Measurements from ENCODE around the gene IGF2BP3.

The IGF2BP3 gene

DNA sequence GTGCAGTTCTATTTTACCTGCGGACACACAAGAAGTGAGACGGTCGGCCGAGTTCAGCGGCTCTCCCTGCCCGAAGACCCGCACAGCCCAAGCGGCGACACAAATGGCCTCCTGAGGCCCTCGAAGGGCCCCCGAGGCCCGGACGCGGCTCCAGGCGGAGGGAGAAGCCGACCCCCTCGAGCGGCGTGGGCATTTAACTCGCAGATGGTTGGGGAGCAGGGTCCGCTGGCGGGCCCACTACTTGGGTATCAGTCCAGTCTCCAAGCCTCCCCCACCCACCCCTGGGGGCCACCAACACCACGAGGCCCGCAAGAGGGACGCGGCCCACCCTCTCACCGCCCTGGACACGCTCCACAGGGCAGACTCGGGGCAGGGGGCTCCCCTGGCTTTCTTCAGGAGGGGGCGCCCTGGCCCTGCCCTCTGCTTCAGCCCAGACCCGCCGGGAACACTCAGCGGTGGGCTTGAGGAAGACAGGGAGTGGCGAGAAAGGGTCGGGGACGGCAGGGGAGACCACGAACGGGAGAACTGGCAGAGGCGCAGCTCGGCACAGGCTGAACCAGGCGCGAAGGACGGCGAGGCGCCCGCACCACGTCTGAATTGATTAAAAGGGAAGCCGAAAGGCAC, 1.7 kb downstream of the IGF2BP3 start:
- no peak for ATAC-seq
- TF ChIP-seq TOX (CRISPR knock-in tag; IDR thresholded peaks at IDR 0.05; ENCODE audit: borderline replicate concordance): no peak
- TF ChIP-seq TCF4 (CRISPR knock-in tag; IDR thresholded peaks at IDR 0.05; ENCODE audit: borderline replicate concordance): no peak
- no peak for TF ChIP-seq ZNF8 (CRISPR knock-in tag; IDR thresholded peaks at IDR 0.05)
- TF ChIP-seq, protein P1, sequence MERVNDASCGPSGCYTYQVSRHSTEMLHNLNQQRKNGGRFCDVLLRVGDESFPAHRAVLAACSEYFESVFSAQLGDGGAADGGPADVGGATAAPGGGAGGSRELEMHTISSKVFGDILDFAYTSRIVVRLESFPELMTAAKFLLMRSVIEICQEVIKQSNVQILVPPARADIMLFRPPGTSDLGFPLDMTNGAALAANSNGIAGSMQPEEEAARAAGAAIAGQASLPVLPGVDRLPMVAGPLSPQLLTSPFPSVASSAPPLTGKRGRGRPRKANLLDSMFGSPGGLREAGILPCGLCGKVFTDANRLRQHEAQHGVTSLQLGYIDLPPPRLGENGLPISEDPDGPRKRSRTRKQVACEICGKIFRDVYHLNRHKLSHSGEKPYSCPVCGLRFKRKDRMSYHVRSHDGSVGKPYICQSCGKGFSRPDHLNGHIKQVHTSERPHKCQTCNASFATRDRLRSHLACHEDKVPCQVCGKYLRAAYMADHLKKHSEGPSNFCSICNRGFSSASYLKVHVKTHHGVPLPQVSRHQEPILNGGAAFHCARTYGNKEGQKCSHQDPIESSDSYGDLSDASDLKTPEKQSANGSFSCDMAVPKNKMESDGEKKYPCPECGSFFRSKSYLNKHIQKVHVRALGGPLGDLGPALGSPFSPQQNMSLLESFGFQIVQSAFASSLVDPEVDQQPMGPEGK (CRISPR knock-in tag; IDR thresholded peaks at IDR 0.05; ENCODE audit: borderline replicate concordance): no peak
- TF ChIP-seq ZNF70 (CRISPR knock-in tag; IDR thresholded peaks at IDR 0.05): no peak
- TF ChIP-seq GLIS3 (CRISPR knock-in tag; IDR thresholded peaks at IDR 0.05): no peak
- no peak for TF ChIP-seq ZNF565 (CRISPR knock-in tag; conservative IDR thresholded peaks at IDR 0.05; ENCODE audit: low read depth)
- TF ChIP-seq BACH2 (CRISPR knock-in tag; IDR thresholded peaks at IDR 0.05; ENCODE audit: borderline replicate concordance): no peak
- no peak for TF ChIP-seq ARNTL (CRISPR knock-in tag; IDR thresholded peaks at IDR 0.05; ENCODE audit: borderline replicate concordance, low read depth)
- TF ChIP-seq ZC3H10 (CRISPR knock-in tag; IDR thresholded peaks at IDR 0.05): no peak
- TF ChIP-seq, protein P2, sequence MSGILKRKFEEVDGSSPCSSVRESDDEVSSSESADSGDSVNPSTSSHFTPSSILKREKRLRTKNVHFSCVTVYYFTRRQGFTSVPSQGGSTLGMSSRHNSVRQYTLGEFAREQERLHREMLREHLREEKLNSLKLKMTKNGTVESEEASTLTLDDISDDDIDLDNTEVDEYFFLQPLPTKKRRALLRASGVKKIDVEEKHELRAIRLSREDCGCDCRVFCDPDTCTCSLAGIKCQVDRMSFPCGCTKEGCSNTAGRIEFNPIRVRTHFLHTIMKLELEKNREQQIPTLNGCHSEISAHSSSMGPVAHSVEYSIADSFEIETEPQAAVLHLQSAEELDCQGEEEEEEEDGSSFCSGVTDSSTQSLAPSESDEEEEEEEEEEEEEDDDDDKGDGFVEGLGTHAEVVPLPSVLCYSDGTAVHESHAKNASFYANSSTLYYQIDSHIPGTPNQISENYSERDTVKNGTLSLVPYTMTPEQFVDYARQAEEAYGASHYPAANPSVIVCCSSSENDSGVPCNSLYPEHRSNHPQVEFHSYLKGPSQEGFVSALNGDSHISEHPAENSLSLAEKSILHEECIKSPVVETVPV (CRISPR knock-in tag; IDR thresholded peaks at IDR 0.05): no peak
- TF ChIP-seq, protein P3, sequence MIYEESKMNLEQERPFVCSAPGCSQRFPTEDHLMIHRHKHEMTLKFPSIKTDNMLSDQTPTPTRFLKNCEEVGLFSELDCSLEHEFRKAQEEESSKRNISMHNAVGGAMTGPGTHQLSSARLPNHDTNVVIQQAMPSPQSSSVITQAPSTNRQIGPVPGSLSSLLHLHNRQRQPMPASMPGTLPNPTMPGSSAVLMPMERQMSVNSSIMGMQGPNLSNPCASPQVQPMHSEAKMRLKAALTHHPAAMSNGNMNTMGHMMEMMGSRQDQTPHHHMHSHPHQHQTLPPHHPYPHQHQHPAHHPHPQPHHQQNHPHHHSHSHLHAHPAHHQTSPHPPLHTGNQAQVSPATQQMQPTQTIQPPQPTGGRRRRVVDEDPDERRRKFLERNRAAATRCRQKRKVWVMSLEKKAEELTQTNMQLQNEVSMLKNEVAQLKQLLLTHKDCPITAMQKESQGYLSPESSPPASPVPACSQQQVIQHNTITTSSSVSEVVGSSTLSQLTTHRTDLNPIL (CRISPR knock-in tag; IDR thresholded peaks at IDR 0.05; ENCODE audit: low read depth): no peak
- no peak for TF ChIP-seq PPARA (CRISPR knock-in tag; IDR thresholded peaks at IDR 0.05; ENCODE audit: borderline replicate concordance)
- TF ChIP-seq, protein P4, sequence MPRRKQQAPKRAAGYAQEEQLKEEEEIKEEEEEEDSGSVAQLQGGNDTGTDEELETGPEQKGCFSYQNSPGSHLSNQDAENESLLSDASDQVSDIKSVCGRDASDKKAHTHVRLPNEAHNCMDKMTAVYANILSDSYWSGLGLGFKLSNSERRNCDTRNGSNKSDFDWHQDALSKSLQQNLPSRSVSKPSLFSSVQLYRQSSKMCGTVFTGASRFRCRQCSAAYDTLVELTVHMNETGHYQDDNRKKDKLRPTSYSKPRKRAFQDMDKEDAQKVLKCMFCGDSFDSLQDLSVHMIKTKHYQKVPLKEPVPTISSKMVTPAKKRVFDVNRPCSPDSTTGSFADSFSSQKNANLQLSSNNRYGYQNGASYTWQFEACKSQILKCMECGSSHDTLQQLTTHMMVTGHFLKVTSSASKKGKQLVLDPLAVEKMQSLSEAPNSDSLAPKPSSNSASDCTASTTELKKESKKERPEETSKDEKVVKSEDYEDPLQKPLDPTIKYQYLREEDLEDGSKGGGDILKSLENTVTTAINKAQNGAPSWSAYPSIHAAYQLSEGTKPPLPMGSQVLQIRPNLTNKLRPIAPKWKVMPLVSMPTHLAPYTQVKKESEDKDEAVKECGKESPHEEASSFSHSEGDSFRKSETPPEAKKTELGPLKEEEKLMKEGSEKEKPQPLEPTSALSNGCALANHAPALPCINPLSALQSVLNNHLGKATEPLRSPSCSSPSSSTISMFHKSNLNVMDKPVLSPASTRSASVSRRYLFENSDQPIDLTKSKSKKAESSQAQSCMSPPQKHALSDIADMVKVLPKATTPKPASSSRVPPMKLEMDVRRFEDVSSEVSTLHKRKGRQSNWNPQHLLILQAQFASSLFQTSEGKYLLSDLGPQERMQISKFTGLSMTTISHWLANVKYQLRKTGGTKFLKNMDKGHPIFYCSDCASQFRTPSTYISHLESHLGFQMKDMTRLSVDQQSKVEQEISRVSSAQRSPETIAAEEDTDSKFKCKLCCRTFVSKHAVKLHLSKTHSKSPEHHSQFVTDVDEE (CRISPR knock-in tag; IDR thresholded peaks at IDR 0.05): no peak
- TF ChIP-seq CSDC2 (CRISPR knock-in tag; IDR thresholded peaks at IDR 0.05): no peak
- TF ChIP-seq, protein P5, sequence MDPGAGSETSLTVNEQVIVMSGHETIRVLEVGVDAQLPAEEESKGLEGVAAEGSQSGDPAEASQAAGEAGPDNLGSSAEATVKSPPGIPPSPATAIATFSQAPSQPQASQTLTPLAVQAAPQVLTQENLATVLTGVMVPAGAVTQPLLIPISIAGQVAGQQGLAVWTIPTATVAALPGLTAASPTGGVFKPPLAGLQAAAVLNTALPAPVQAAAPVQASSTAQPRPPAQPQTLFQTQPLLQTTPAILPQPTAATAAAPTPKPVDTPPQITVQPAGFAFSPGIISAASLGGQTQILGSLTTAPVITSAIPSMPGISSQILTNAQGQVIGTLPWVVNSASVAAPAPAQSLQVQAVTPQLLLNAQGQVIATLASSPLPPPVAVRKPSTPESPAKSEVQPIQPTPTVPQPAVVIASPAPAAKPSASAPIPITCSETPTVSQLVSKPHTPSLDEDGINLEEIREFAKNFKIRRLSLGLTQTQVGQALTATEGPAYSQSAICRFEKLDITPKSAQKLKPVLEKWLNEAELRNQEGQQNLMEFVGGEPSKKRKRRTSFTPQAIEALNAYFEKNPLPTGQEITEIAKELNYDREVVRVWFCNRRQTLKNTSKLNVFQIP (CRISPR knock-in tag; IDR thresholded peaks at IDR 0.05; ENCODE audit: borderline replicate concordance, low read depth): no peak
- TF ChIP-seq ZFP30 (CRISPR knock-in tag; IDR thresholded peaks at IDR 0.05): no peak
- no peak for TF ChIP-seq SNAI2 (CRISPR knock-in tag; IDR thresholded peaks at IDR 0.05)
- TF ChIP-seq ISL1 (CRISPR knock-in tag; IDR thresholded peaks at IDR 0.05): no peak
- TF ChIP-seq RARB (CRISPR knock-in tag; IDR thresholded peaks at IDR 0.05): no peak

DNA sequence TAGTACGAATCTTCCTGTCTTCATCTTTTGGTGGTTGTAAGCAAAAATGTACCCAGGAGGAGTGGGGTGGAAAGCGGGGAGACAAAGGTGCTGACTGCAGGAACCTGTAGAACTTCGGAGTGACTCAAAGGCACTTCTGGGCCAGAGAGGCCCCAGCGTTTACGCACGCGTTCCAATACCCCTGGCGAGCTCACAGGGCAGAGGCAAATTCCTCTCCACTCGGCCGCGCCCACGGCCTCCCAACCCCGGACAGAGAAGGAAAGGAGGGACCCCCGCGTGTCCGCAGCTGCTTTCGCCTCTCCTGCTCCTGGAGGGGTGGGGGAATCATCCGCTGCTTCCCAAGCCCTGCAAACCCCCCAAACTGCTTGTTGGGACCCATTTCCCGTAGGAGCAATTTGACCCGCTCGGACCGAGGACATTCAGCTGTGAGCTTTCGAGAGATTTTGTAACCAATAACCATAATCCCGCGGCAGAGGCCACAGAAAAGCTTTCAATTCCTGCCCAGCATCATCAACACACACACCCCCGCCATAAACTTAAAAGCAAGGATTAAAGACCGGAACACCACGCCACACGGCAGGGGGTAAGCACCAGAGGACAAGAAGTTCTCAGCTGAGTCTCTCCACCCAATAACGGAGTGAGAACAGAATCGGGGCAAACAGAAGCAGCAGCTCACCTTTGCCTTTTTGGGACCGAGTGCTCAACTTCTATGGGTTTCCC, 2.3 kb downstream of the IGF2BP3 start:
- ATAC-seq: peak; percentile 27
- TF ChIP-seq ZFP30 (CRISPR knock-in tag; IDR thresholded peaks at IDR 0.05) (no peak), ARNTL (CRISPR knock-in tag; IDR thresholded peaks at IDR 0.05; ENCODE audit: borderline replicate concordance, low read depth) (no peak)

Data from SK-N-SH treated with all-trans-retinoic acid at 6 μM for 48 hours (cell line).